ENCODE measurements around the gene DIS3L2.

GRCh38 chr2:232276084-232276732 is 314.7 kb downstream of the DIS3L2 start:
- TF ChIP-seq CTCF (IDR thresholded peaks at IDR 0.05) (no peak), POLR2A (IDR thresholded peaks at IDR 0.05; ENCODE audit: low read depth) (no peak), POLR2AphosphoS5 (IDR thresholded peaks at IDR 0.05) (no peak), EP300 (IDR thresholded peaks at IDR 0.05) (no peak)

Data from esophagus muscularis mucosa (tissue), 4 donors.